Neural progenitor cell (in vitro differentiated cells): ENCODE results near the gene ERBIN. TPM values are rescaled to one million over a fixed set of nuclear protein-coding genes. Genes with fewer than 3 reads are reported as not detected.
A peak's percentile ranks its signal among the peaks of the same experiment; 100 is the strongest.

Experiments
- DNase-seq: peaks from one replicate; pipeline ENCODE4 v3.0.0-alpha.2; 2016; ENCODE audit warnings: low spot score
- H2AFZ ChIP-seq: fragments of 200-600 bp; sonication (generic); replicated peaks from 2 replicates; pipeline ENCODE4 v1.6.1; 2016; ENCODE audit warnings: antibody characterized with exemption
- H3F3A ChIP-seq: fragments of 200-600 bp; sonication (generic); 2 replicates; pipeline ENCODE4 v1.6.1; 2016; ENCODE audit warnings: antibody characterized with exemption, low read depth
- H3K27ac ChIP-seq: fragments of 200-600 bp; sonication (generic); 2 replicates; pipeline ENCODE4 v1.5.1; 2016; ENCODE audit warnings: mild to moderate bottlenecking
- H3K27me3 ChIP-seq: fragments of 200-600 bp; sonication (generic); 2 replicates; pipeline ENCODE4 v1.6.1; 2016; ENCODE audit warnings: mild to moderate bottlenecking, moderate library complexity
- H3K36me3 ChIP-seq: fragments of 200-600 bp; sonication (generic); 2 replicates; pipeline ENCODE4 v1.5.1; 2016
- H3K4me1 ChIP-seq: fragments of 200-600 bp; sonication (generic); 2 replicates; pipeline ENCODE4 v1.6.1; 2016; ENCODE audit warnings: mixed run types
- H3K4me2 ChIP-seq: fragments of 200-600 bp; sonication (generic); 2 replicates; pipeline ENCODE4 v1.6.1; 2016
- H3K4me3 ChIP-seq: fragments of 200-600 bp; sonication (generic); 2 replicates; pipeline ENCODE4 v1.5.1; 2016
- H3K79me2 ChIP-seq: fragments of 200-600 bp; sonication (generic); 2 replicates; pipeline ENCODE4 v1.6.1; 2016; ENCODE audit warnings: low read depth
- H3K9ac ChIP-seq: fragments of 200-600 bp; sonication (generic); 2 replicates; pipeline ENCODE4 v1.6.1; 2016
- H3K9me3 ChIP-seq: fragments of 200-600 bp; sonication (generic); 2 replicates; pipeline ENCODE4 v1.5.1; 2016; ENCODE audit warnings: low read depth
- H4K20me1 ChIP-seq: fragments of 200-600 bp; sonication (generic); 2 replicates; pipeline ENCODE4 v1.6.1; 2016; ENCODE audit warnings: low read depth
- H3K27ac Mint-ChIP-seq: 3 replicates; pipeline ENCODE4 v1.8.0; 2021; ENCODE audit warnings: mixed read lengths
- H3K27me3 Mint-ChIP-seq: 2 replicates; pipeline ENCODE4 v1.8.0; 2022; ENCODE audit warnings: low read depth, mild to moderate bottlenecking, inconsistent platforms, moderate library complexity, mixed read lengths; ENCODE audit not compliant: insufficient read depth
- H3K36me3 Mint-ChIP-seq: 3 replicates; pipeline ENCODE4 v1.8.0; 2021; ENCODE audit warnings: mixed read lengths
- H3K4me1 Mint-ChIP-seq: 3 replicates; pipeline ENCODE4 v1.8.0; 2021; ENCODE audit warnings: mixed read lengths
- H3K4me3 Mint-ChIP-seq: 3 replicates; pipeline ENCODE4 v1.8.0; 2021; ENCODE audit warnings: mild to moderate bottlenecking, moderate library complexity, mixed read lengths
- H3K9me3 Mint-ChIP-seq: 3 replicates; pipeline ENCODE4 v1.8.0; 2020; ENCODE audit warnings: mixed read lengths
- CTCF ChIP-seq: fragments of 200-600 bp; sonication (generic); IDR thresholded peaks from 2 replicates; pipeline ENCODE4 v1.5.1; 2017; ENCODE audit warnings: antibody characterized with exemption, mild to moderate bottlenecking
- EZH2 ChIP-seq: fragments of 200-600 bp; sonication (generic); IDR thresholded peaks from 2 replicates; pipeline ENCODE4 v1.6.1; 2017; ENCODE audit warnings: antibody characterized with exemption, mild to moderate bottlenecking, moderate library complexity
- EZH2phosphoT487 ChIP-seq: fragments of 200-600 bp; sonication (generic); IDR thresholded peaks from 2 replicates; pipeline ENCODE4 v1.6.1; 2017; ENCODE audit warnings: antibody characterized with exemption
- total RNA-seq: library from RNA; depleted of rRNA; stranded (reverse); fragments of >200 nt; gene quantifications from 2 replicates; pipeline ENCODE4 v1.2.3, GENCODE V29; 2015; ENCODE audit warnings: low replicate concordance

Gene ERBIN
- total RNA-seq, 1 donor from 2014 or later, result 77.6 TPM

- DNase-seq, result no peak
- Mint-ChIP-seq H3K27ac (no peak overlapping the region), H3K36me3 (peaks cover 26% of the 10 kb centered on the region), H3K27me3 (peaks cover 3% of the 10 kb centered on the region), H3K9me3 (peaks cover 16% of the 10 kb centered on the region), H3K4me3 (peak overlapping the region; percentile 93), H3K4me1 (peaks cover 15% of the 10 kb centered on the region)
- Histone ChIP-seq H3K4me3 (peak overlapping the region; percentile 84), H2AFZ (no peak overlapping the region), H3K4me2 (peak overlapping the region; percentile 92), H3K4me1 (peaks cover 18% of the 10 kb centered on the region), H3K9me3 (no peaks in the 10 kb centered on the region), H3K27ac (no peak overlapping the region), H3K36me3 (no peaks in the 10 kb centered on the region), H3K9ac (peak overlapping the region; percentile 92), H3K79me2 (peaks cover 88% of the 10 kb centered on the region), H4K20me1 (peaks cover 47% of the 10 kb centered on the region), H3K27me3 (no peaks in the 10 kb centered on the region), H3F3A (peaks cover 31% of the 10 kb centered on the region)
- no peak for TF ChIP-seq EZH2phosphoT487
Observed at GRCh38 chr5:65928860-65929259, 2.5 kb downstream of the ERBIN start.

GRCh38 chr5:65932676-65933075, 6.3 kb downstream of the ERBIN start:
- H3K4me1 ChIP-seq, result peaks cover 13% of the 10 kb centered on the region
- H3K9me3 ChIP-seq, result no peaks in the 10 kb centered on the region
- H3K4me3 ChIP-seq, result no peak overlapping the region
- peaks cover 11% of the 10 kb centered on the region for H3K36me3 ChIP-seq
- DNase-seq, result no peak
- H3K9ac ChIP-seq, result no peak overlapping the region
- H3K27ac Mint-ChIP-seq, result no peak overlapping the region
- H4K20me1 ChIP-seq, result peaks cover 61% of the 10 kb centered on the region
- no peak overlapping the region for H3K4me3 Mint-ChIP-seq
- peaks cover 58% of the 10 kb centered on the region for H3K36me3 Mint-ChIP-seq
- TF ChIP-seq EZH2, result no peak
- TF ChIP-seq CTCF, result no peak
- no peak for TF ChIP-seq EZH2phosphoT487
- H3K4me1 Mint-ChIP-seq, result peaks cover 5% of the 10 kb centered on the region
- H3K27me3 ChIP-seq, result no peaks in the 10 kb centered on the region
- no peak overlapping the region for H3K4me2 ChIP-seq
- no peak overlapping the region for H3K27ac ChIP-seq
- H3K27me3 Mint-ChIP-seq, result peaks cover 2% of the 10 kb centered on the region
- no peak overlapping the region for H2AFZ ChIP-seq
- peaks cover 100% of the 10 kb centered on the region for H3K79me2 ChIP-seq
- peaks cover 40% of the 10 kb centered on the region for H3K9me3 Mint-ChIP-seq
- no peaks in the 10 kb centered on the region for H3F3A ChIP-seq

- peaks cover 63% of the 10 kb centered on the region for H3K36me3 Mint-ChIP-seq
- H3K9me3 Mint-ChIP-seq, result peaks cover 45% of the 10 kb centered on the region
- H3K4me1 ChIP-seq, result peaks cover 11% of the 10 kb centered on the region
- no peak for DNase-seq
- peaks cover 13% of the 10 kb centered on the region for H3K36me3 ChIP-seq
- H4K20me1 ChIP-seq, result peaks cover 55% of the 10 kb centered on the region
- H3K4me3 Mint-ChIP-seq, result no peak overlapping the region
- H3K27ac Mint-ChIP-seq, result no peak overlapping the region
- H3K9ac ChIP-seq, result no peak overlapping the region
- H3K27me3 Mint-ChIP-seq, result peaks cover 4% of the 10 kb centered on the region
- H3K79me2 ChIP-seq, result peaks cover 100% of the 10 kb centered on the region
- no peak overlapping the region for H3K4me3 ChIP-seq
- H2AFZ ChIP-seq, result no peak overlapping the region
- peaks cover 5% of the 10 kb centered on the region for H3K4me1 Mint-ChIP-seq
- TF ChIP-seq CTCF (no peak), EZH2phosphoT487 (no peak), EZH2 (no peak)
- no peak overlapping the region for H3K4me2 ChIP-seq
- H3K9me3 ChIP-seq, result no peaks in the 10 kb centered on the region
- H3K27ac ChIP-seq, result no peak overlapping the region
- no peaks in the 10 kb centered on the region for H3F3A ChIP-seq
- H3K27me3 ChIP-seq, result no peaks in the 10 kb centered on the region
Observed at GRCh38 chr5:65933295-65933694, 6.9 kb downstream of the ERBIN start.

- H3K27me3 ChIP-seq, result no peaks in the 10 kb centered on the region
- H3K4me3 ChIP-seq, result no peak overlapping the region
- peaks cover 86% of the 10 kb centered on the region for H3K79me2 ChIP-seq
- H3K27ac ChIP-seq, result no peak overlapping the region
- H3F3A ChIP-seq, result peaks cover 3% of the 10 kb centered on the region
- no peak overlapping the region for H3K4me3 Mint-ChIP-seq
- DNase-seq, result no peak
- peaks cover 20% of the 10 kb centered on the region for H3K36me3 ChIP-seq
- H3K27me3 Mint-ChIP-seq, result peaks cover 7% of the 10 kb centered on the region
- no peak overlapping the region for H3K9ac ChIP-seq
- no peaks in the 10 kb centered on the region for H3K4me1 ChIP-seq
- H3K27ac Mint-ChIP-seq, result no peak overlapping the region
- TF ChIP-seq EZH2 (no peak), CTCF (no peak), EZH2phosphoT487 (no peak)
- peaks cover 67% of the 10 kb centered on the region for H3K36me3 Mint-ChIP-seq
- no peak overlapping the region for H3K4me2 ChIP-seq
- no peak overlapping the region for H2AFZ ChIP-seq
- peaks cover 20% of the 10 kb centered on the region for H4K20me1 ChIP-seq
- peaks cover 54% of the 10 kb centered on the region for H3K9me3 Mint-ChIP-seq
- no peaks in the 10 kb centered on the region for H3K4me1 Mint-ChIP-seq
- no peaks in the 10 kb centered on the region for H3K9me3 ChIP-seq
Observed at GRCh38 chr5:65938256-65938655, 11.9 kb downstream of the ERBIN start.
